GM23338 (cell line): ENCODE data around the gene TEFM. TPM values are rescaled to one million over a fixed set of nuclear protein-coding genes. Genes with fewer than 3 reads are reported as not detected.

ENCODE experiments used
- ATAC-seq: fragments of 200-7000 bp; cut with Tn5 transposase; 3 replicates; pipeline ENCODE4 v1.9.1; 2020
- DNase-seq: peaks from one replicate; pipeline ENCODE4 v3.0.0-alpha.2; 2015; ENCODE audit warnings: low spot score
- H2AFZ ChIP-seq: fragments of 200-600 bp; sonication (generic); 2 replicates; pipeline ENCODE4 v1.8.0; 2016; ENCODE audit warnings: antibody characterized with exemption, mild to moderate bottlenecking, moderate library complexity
- H3F3A ChIP-seq: fragments of 200-600 bp; sonication (generic); replicated peaks from 2 replicates; pipeline ENCODE4 v1.8.0; 2017; ENCODE audit warnings: antibody characterized with exemption, mixed run types, low read depth
- H3K27ac ChIP-seq: fragments of 200-600 bp; sonication (generic); 2 replicates; pipeline ENCODE4 v1.6.1; 2016; ENCODE audit warnings: low read depth
- H3K27me3 ChIP-seq: fragments of 200-600 bp; sonication (generic); 2 replicates; pipeline ENCODE4 v1.8.0; 2016; ENCODE audit warnings: mild to moderate bottlenecking, mixed run types, moderate library complexity; ENCODE audit not compliant: insufficient read depth
- H3K36me3 ChIP-seq: fragments of 200-600 bp; sonication (generic); 2 replicates; pipeline ENCODE4 v1.8.0; 2016; ENCODE audit warnings: mild to moderate bottlenecking; ENCODE audit not compliant: insufficient read depth
- H3K4me1 ChIP-seq: fragments of 200-600 bp; sonication (generic); 2 replicates; pipeline ENCODE4 v1.8.0; 2016; ENCODE audit warnings: mild to moderate bottlenecking, moderate library complexity; ENCODE audit not compliant: insufficient read depth
- H3K4me2 ChIP-seq: fragments of 200-600 bp; sonication (generic); 2 replicates; pipeline ENCODE4 v1.7.1; 2017; ENCODE audit warnings: mixed run types
- H3K4me3 ChIP-seq: fragments of 200-600 bp; sonication (generic); 2 replicates; pipeline ENCODE4 v1.6.1; 2016; ENCODE audit warnings: mixed run types
- H3K79me2 ChIP-seq: fragments of 200-600 bp; sonication (generic); replicated peaks from 2 replicates; pipeline ENCODE4 v1.8.0; 2017; ENCODE audit warnings: mild to moderate bottlenecking; ENCODE audit not compliant: insufficient read depth
- H3K9me2 ChIP-seq: fragments of 200-600 bp; sonication (generic); 2 replicates; pipeline ENCODE4 v1.8.0; 2017; ENCODE audit not compliant: insufficient read depth
- H4K20me1 ChIP-seq: fragments of 200-600 bp; sonication (generic); replicated peaks from 2 replicates; pipeline ENCODE4 v1.8.0; 2017; ENCODE audit warnings: mild to moderate bottlenecking; ENCODE audit not compliant: insufficient read depth
- H3K27ac Mint-ChIP-seq: 2 replicates; pipeline ENCODE4 v1.8.0; 2020; ENCODE audit warnings: inconsistent platforms, mild to moderate bottlenecking, moderate library complexity, mixed read lengths
- H3K27me3 Mint-ChIP-seq: 3 replicates; pipeline ENCODE4 v1.8.0; 2022; ENCODE audit warnings: low read depth, mild to moderate bottlenecking, moderate library complexity, mixed read lengths, inconsistent platforms; ENCODE audit not compliant: insufficient read depth, poor library complexity
- H3K36me3 Mint-ChIP-seq: 3 replicates; pipeline ENCODE4 v1.8.0; 2021; ENCODE audit warnings: low read depth, mild to moderate bottlenecking, inconsistent platforms, moderate library complexity, mixed read lengths
- H3K4me1 Mint-ChIP-seq: 3 replicates; pipeline ENCODE4 v1.8.0; 2020; ENCODE audit warnings: mild to moderate bottlenecking, inconsistent platforms, mixed read lengths
- H3K4me3 Mint-ChIP-seq: 3 replicates; pipeline ENCODE4 v1.8.0; 2021; ENCODE audit warnings: moderate library complexity, mild to moderate bottlenecking, inconsistent platforms, mixed read lengths
- H3K9me3 Mint-ChIP-seq: 3 replicates; pipeline ENCODE4 v1.8.0; 2020; ENCODE audit warnings: moderate library complexity, mild to moderate bottlenecking, inconsistent platforms, mixed read lengths
- CREB1 ChIP-seq: fragments of 250-450 bp; sonication (Bioruptor Pico); IDR thresholded peaks from 2 replicates; pipeline ENCODE4 v1.5.0; 2020; ENCODE audit warnings: low read depth, mild to moderate bottlenecking, moderate library complexity
- ETS1 ChIP-seq: IDR thresholded peaks from 2 replicates; pipeline ENCODE4 v1.6.1; 2016; ENCODE audit warnings: antibody characterized with exemption
- EZH2 ChIP-seq: fragments of 200-600 bp; sonication (generic); IDR thresholded peaks from one replicate; pipeline ENCODE4 v1.8.0; 2017; ENCODE audit warnings: antibody characterized with exemption, mild to moderate bottlenecking, low read depth; ENCODE audit not compliant: unreplicated experiment
- EZH2phosphoT487 ChIP-seq: fragments of 200-600 bp; sonication (generic); IDR thresholded peaks from one replicate; pipeline ENCODE4 v1.8.1; 2018; ENCODE audit warnings: antibody characterized with exemption; ENCODE audit not compliant: unreplicated experiment
- JUNB ChIP-seq: IDR thresholded peaks from one replicate; pipeline ENCODE4 v1.6.1; 2016; ENCODE audit warnings: antibody characterized with exemption; ENCODE audit not compliant: unreplicated experiment
- NANOG ChIP-seq: IDR thresholded peaks from 2 replicates; pipeline ENCODE4 v1.6.1; 2016; ENCODE audit warnings: antibody characterized with exemption, borderline replicate concordance
- POLR2AphosphoS5 ChIP-seq: IDR thresholded peaks from 2 replicates; pipeline ENCODE4 v1.6.1; 2016; ENCODE audit warnings: antibody characterized with exemption, low read depth
- STAT1 ChIP-seq: IDR thresholded peaks from one replicate; pipeline ENCODE4 v1.6.1; 2016; ENCODE audit warnings: antibody characterized with exemption; ENCODE audit not compliant: unreplicated experiment
- ZNF114 ChIP-seq: fragments of 250-450 bp; sonication (Bioruptor Pico); IDR thresholded peaks from 2 replicates; pipeline ENCODE4 v1.5.0; 2020; ENCODE audit warnings: mild to moderate bottlenecking, moderate library complexity
- ZNF331 ChIP-seq: fragments of 250-450 bp; sonication (Bioruptor Pico); IDR thresholded peaks from 2 replicates; pipeline ENCODE4 v1.5.0; 2020; ENCODE audit warnings: low read depth, mild to moderate bottlenecking, moderate library complexity
- polyA plus RNA-seq: library from polyadenylated mRNA; unstranded; fragments of >200 nt; fragmentation: Nextera tagmentation; extraction: Ambion mirVana; gene quantifications from 2 replicates; pipeline ENCODE4 v1.2.1, GENCODE V29; 2016
- total RNA-seq: library from RNA; depleted of rRNA; stranded (reverse); fragments of >200 nt; shearing (Covaris generic); gene quantifications from 2 replicates; pipeline ENCODE4 v1.2.3, GENCODE V29; 2014
- TF ChIP-seq, protein P1 (sequence below), 2 experiments: fragments of 200-600 bp in 1 of 2; sonication (generic) in 1 of 2; conservative IDR thresholded peaks; 2 replicates each; pipeline versions ENCODE4 v1.5.1 to v1.6.1; 2016 to 2017; ENCODE audit warnings: antibody characterized with exemption in 2 of 2, low read depth in 2 of 2, mild to moderate bottlenecking in 2 of 2, moderate library complexity in 1 of 2
- TF ChIP-seq, protein P2 (sequence below): IDR thresholded peaks from one replicate; pipeline ENCODE4 v1.6.1; 2018; ENCODE audit warnings: antibody characterized with exemption; ENCODE audit not compliant: unreplicated experiment

Gene TEFM
- total and polyA plus RNA-seq, 2 experiments from 2014 or later = 15.9 to 33.3 TPM

GRCh38 chr17:30950669-30951399, 44.8 kb upstream of the TEFM start:
- no peaks in the 10 kb centered on the region for H3K79me2 ChIP-seq
- no peaks in the 10 kb centered on the region for H3K27me3 ChIP-seq
- H2AFZ ChIP-seq = no peak overlapping the region
- TF ChIP-seq, protein P1, sequence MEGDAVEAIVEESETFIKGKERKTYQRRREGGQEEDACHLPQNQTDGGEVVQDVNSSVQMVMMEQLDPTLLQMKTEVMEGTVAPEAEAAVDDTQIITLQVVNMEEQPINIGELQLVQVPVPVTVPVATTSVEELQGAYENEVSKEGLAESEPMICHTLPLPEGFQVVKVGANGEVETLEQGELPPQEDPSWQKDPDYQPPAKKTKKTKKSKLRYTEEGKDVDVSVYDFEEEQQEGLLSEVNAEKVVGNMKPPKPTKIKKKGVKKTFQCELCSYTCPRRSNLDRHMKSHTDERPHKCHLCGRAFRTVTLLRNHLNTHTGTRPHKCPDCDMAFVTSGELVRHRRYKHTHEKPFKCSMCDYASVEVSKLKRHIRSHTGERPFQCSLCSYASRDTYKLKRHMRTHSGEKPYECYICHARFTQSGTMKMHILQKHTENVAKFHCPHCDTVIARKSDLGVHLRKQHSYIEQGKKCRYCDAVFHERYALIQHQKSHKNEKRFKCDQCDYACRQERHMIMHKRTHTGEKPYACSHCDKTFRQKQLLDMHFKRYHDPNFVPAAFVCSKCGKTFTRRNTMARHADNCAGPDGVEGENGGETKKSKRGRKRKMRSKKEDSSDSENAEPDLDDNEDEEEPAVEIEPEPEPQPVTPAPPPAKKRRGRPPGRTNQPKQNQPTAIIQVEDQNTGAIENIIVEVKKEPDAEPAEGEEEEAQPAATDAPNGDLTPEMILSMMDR (conservative IDR thresholded peaks at IDR 0.05; ENCODE audit: low read depth in 2 of 2) = no peak
- TF ChIP-seq, protein P2, sequence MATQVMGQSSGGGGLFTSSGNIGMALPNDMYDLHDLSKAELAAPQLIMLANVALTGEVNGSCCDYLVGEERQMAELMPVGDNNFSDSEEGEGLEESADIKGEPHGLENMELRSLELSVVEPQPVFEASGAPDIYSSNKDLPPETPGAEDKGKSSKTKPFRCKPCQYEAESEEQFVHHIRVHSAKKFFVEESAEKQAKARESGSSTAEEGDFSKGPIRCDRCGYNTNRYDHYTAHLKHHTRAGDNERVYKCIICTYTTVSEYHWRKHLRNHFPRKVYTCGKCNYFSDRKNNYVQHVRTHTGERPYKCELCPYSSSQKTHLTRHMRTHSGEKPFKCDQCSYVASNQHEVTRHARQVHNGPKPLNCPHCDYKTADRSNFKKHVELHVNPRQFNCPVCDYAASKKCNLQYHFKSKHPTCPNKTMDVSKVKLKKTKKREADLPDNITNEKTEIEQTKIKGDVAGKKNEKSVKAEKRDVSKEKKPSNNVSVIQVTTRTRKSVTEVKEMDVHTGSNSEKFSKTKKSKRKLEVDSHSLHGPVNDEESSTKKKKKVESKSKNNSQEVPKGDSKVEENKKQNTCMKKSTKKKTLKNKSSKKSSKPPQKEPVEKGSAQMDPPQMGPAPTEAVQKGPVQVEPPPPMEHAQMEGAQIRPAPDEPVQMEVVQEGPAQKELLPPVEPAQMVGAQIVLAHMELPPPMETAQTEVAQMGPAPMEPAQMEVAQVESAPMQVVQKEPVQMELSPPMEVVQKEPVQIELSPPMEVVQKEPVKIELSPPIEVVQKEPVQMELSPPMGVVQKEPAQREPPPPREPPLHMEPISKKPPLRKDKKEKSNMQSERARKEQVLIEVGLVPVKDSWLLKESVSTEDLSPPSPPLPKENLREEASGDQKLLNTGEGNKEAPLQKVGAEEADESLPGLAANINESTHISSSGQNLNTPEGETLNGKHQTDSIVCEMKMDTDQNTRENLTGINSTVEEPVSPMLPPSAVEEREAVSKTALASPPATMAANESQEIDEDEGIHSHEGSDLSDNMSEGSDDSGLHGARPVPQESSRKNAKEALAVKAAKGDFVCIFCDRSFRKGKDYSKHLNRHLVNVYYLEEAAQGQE = no peak
- TF ChIP-seq NANOG = no peak
- TF ChIP-seq CREB1 = no peak
- TF ChIP-seq POLR2AphosphoS5 = no peak
- no peak for TF ChIP-seq ZNF114 (CRISPR knock-in tag)
- TF ChIP-seq ZNF331 (CRISPR knock-in tag) = no peak
- no peak for TF ChIP-seq ETS1
- H3F3A ChIP-seq = no peaks in the 10 kb centered on the region
- H3K4me1 ChIP-seq = no peaks in the 10 kb centered on the region
- Mint-ChIP-seq H3K27me3 (peaks cover 1% of the 10 kb centered on the region), H3K4me3 (no peak overlapping the region), H3K9me3 (no peaks in the 10 kb centered on the region), H3K27ac (no peak overlapping the region), H3K36me3 (no peaks in the 10 kb centered on the region), H3K4me1 (no peaks in the 10 kb centered on the region)
- H3K27ac ChIP-seq = no peak overlapping the region
- no peak overlapping the region for H3K4me2 ChIP-seq
- no peak for ATAC-seq
- no peaks in the 10 kb centered on the region for H3K36me3 ChIP-seq
- no peaks in the 10 kb centered on the region for H4K20me1 ChIP-seq
- no peaks in the 10 kb centered on the region for H3K9me2 ChIP-seq
- DNase-seq = no peak
- no peak overlapping the region for H3K4me3 ChIP-seq

GRCh38 chr17:30950189-30950588, 44.2 kb upstream of the TEFM start:
- no peaks in the 10 kb centered on the region for H4K20me1 ChIP-seq
- Mint-ChIP-seq H3K4me1 (no peaks in the 10 kb centered on the region), H3K36me3 (no peaks in the 10 kb centered on the region), H3K27ac (no peak overlapping the region), H3K9me3 (no peaks in the 10 kb centered on the region), H3K27me3 (peaks cover 6% of the 10 kb centered on the region), H3K4me3 (no peak overlapping the region)
- ATAC-seq (no peak), DNase-seq (no peak)
- no peaks in the 10 kb centered on the region for H3K9me2 ChIP-seq
- H3F3A ChIP-seq = no peaks in the 10 kb centered on the region
- no peaks in the 10 kb centered on the region for H3K4me1 ChIP-seq
- H2AFZ ChIP-seq = no peak overlapping the region
- H3K27ac ChIP-seq = no peak overlapping the region
- no peaks in the 10 kb centered on the region for H3K27me3 ChIP-seq
- no peak overlapping the region for H3K4me3 ChIP-seq
- no peaks in the 10 kb centered on the region for H3K79me2 ChIP-seq
- H3K36me3 ChIP-seq = no peaks in the 10 kb centered on the region
- no peak overlapping the region for H3K4me2 ChIP-seq
- TF ChIP-seq, protein P1 (conservative IDR thresholded peaks at IDR 0.05; ENCODE audit: low read depth in 2 of 2) = no peak
- TF ChIP-seq EZH2 (no peak), NANOG (no peak), EZH2phosphoT487 (no peak), STAT1 (no peak), JUNB (no peak), ZNF114 (CRISPR knock-in tag) (no peak), POLR2AphosphoS5 (no peak)
